GM18517 (cell line): ENCODE measurements around the gene NEDD9.

Experiments
- ATAC-seq: cut with Tn5 transposase; IDR thresholded peaks from one replicate; pipeline ENCODE4 v1.9.1; 2021; ENCODE audit warnings: mild to moderate bottlenecking, moderate library complexity; ENCODE audit not compliant: unreplicated experiment

The NEDD9 gene, protein sequence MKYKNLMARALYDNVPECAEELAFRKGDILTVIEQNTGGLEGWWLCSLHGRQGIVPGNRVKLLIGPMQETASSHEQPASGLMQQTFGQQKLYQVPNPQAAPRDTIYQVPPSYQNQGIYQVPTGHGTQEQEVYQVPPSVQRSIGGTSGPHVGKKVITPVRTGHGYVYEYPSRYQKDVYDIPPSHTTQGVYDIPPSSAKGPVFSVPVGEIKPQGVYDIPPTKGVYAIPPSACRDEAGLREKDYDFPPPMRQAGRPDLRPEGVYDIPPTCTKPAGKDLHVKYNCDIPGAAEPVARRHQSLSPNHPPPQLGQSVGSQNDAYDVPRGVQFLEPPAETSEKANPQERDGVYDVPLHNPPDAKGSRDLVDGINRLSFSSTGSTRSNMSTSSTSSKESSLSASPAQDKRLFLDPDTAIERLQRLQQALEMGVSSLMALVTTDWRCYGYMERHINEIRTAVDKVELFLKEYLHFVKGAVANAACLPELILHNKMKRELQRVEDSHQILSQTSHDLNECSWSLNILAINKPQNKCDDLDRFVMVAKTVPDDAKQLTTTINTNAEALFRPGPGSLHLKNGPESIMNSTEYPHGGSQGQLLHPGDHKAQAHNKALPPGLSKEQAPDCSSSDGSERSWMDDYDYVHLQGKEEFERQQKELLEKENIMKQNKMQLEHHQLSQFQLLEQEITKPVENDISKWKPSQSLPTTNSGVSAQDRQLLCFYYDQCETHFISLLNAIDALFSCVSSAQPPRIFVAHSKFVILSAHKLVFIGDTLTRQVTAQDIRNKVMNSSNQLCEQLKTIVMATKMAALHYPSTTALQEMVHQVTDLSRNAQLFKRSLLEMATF

DNA sequence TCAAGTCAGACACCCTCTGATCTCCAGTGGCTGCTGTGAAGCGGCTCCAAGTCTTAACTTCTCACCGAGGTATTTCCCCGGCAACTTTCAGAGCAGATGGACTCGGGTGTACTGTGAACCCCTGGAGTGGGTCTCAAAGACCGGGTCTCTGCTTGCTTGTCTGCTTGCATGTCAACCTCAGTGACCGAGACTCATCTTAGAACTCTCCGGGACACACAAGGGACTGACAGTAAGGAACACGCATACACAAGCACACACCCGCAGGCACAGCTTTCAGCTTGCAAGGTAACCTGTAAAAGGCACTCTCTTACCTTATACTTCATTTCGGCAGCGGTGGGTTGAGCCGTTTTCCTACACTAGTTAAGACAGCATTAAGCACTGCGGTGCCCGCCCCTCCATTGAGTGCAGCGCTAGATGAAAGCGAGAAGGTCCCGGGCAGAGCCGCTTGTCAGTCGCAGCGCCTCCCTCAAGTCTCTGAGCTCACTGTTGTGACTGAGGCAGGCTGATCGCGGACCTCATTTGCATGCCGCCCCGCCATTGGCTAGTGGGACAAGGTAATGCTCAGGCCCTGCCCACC, at the start of gene NEDD9:
NEDD9 (minus strand) TSS at position 476 of the 577 bp plus-strand sequence; CDS start at position 323, 153 bp downstream.
- ATAC-seq = peak; percentile 98

GRCh38 chr6:11282245-11282644, 49.8 kb upstream of the NEDD9 start:
- ATAC-seq = no peak

- ATAC-seq = no peak
These were observed 47.9 kb upstream of the NEDD9 start for GRCh38 chr6:11280394-11280793.

GRCh38 chr6:11279284-11279689, 46.8 kb upstream of the NEDD9 start:
- no peak for ATAC-seq

GRCh38 chr6:11278207-11278559, 45.7 kb upstream of the NEDD9 start:
- no peak for ATAC-seq

GRCh38 chr6:11277275-11278206, 45.1 kb upstream of the NEDD9 start:
- peak; percentile 51 for ATAC-seq

DNA sequence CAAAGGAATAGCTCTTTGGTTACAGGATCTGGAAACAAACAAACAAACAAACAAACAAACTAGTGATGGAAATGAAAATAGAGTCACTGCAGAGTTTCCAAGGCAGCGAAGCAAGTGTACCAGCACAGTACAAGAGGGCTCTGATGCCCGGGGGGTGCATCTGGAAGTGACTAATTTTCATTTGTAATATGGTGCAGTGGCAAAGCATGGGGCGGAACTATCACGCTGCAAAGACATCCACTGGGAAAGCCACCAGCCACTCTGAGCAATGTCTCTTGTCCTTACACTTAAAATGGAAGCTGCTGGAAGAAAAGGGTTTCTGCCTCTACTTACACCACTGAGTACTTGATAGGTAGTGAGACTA, 44.4 kb upstream of the NEDD9 start:
- ATAC-seq = no peak

- ATAC-seq = no peak
These were observed 43.8 kb upstream of the NEDD9 start for GRCh38 chr6:11276228-11276627.

- ATAC-seq = peak; percentile 93
These were observed 43.1 kb upstream of the NEDD9 start for GRCh38 chr6:11275598-11275997.

- ATAC-seq = no peak
These were observed 41.1 kb upstream of the NEDD9 start for GRCh38 chr6:11273406-11274065.

GRCh38 chr6:11272491-11273192, 40.2 kb upstream of the NEDD9 start:
- no peak for ATAC-seq

- no peak for ATAC-seq
These were observed 39.0 kb upstream of the NEDD9 start for GRCh38 chr6:11271228-11272020.

DNA sequence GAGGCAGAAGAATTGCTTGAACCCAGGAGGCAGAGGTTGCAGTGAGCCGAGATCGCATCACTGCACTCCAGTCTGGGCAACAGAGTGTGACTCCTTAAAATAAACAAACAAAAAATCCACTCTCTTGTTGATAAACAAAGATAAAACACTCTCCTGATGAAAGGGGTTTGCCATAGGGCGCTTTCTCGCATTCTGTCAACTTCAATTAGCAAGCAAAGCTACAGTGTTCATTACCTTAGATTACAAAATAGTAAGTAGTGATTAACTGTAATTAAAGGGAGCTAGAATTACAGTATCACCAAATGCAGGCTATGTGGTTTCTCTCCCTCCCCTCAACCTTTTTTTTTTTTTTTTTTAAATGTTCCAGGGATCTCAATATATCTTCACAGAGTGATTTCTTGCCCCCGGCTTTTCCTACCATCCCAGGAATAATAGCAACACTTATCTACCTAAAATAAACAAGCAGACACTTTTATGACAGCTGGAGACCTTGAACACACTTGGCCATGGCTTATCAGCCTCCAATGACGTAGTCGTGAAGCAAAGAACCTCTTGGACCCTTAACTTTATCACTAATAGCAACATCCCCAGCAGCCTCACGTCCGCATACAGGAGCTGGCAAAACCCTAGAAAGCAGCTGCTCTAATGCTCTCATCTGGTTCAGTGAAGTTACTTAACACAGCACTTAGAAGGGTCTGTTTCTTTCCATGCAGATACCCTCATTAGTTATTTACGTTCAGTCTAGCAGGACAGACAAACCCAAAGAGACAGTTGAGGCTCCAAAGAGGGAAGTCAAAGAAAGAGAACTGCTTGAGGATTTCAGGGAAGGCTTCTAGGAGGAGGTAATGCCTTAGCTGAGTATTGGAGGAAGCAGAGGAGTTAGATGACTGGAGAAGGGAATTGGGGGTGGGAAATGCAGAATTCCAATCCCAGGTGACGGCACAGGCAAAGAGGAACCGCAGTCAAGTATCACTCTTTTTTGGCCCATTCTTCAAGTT, 37.9 kb upstream of the NEDD9 start:
- ATAC-seq = no peak

GRCh38 chr6:11268978-11269377, 36.5 kb upstream of the NEDD9 start:
- no peak for ATAC-seq

GRCh38 chr6:11266926-11267325, 34.5 kb upstream of the NEDD9 start:
- ATAC-seq = no peak

GRCh38 chr6:11265932-11266331, 33.5 kb upstream of the NEDD9 start:
- no peak for ATAC-seq

GRCh38 chr6:11264100-11264499, 31.6 kb upstream of the NEDD9 start:
- ATAC-seq = no peak
